Fibroblast of mammary gland (primary cell): ENCODE results near the gene PIGM.
"Not testable (repeated sequence)": the region's sequence is repeated elsewhere in the genome, so short reads cannot be mapped to it uniquely, and the experiment has no call there.

Experiments used
- DNase-seq: peaks from one replicate; pipeline ENCODE4 v3.0.0-alpha.2; 2010; ENCODE audit warnings: low read depth
- H3K4me3 ChIP-seq: 2 replicates; pipeline ENCODE4 v1.5.1; 2011; ENCODE audit warnings: low read depth, mild to moderate bottlenecking, low read length, moderate library complexity; ENCODE audit not compliant: control insufficient read depth
- TF ChIP-seq, protein P1 (sequence below): conservative IDR thresholded peaks from 2 replicates; pipeline ENCODE4 v1.5.1; 2011; ENCODE audit warnings: low read depth, low read length, inconsistent platforms; ENCODE audit not compliant: control insufficient read depth, insufficient read depth

Gene PIGM

DNA sequence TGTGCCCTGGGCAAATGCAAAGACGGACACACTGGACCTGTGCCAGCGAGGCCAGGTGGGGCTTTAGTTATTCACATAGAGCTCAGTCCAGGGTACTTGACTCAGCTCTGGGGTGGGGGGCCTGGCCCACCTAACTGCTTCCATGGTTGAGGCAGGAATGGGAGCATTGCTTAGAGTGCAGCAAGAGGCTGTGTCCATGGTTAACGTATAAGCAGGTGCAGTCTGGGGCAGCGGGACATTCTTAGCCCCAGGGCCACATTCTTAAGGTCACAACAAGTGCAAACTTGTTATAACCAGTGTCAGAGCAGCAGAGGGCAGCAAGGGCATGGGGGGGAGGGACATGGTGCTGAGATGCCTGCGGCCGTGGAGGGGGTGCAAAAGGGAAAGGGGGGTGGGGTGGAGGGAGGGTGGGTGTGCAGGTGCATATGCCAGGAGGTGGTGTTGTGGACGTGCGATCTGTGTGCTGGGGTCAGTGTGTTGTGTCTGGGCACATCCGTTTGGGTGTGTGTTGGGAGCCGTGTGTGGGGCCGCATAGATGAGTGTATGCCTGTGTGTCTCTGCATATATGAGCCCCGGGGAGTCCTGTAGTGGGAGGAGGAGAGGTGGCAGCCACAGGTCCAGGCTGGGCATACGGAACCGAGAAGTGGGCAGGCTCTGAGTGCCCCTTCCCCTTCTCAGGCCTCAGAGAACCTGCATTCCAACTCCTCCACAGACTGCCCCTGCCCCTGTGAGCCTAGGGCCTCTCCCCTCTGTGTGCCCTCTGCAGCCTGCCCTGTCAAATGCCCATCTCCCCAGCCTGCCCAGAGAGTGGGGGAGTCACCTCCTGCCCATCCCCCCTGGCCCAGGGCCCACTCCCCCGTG lies 29.8 kb upstream of the PIGM start:
- TF ChIP-seq, protein P1, sequence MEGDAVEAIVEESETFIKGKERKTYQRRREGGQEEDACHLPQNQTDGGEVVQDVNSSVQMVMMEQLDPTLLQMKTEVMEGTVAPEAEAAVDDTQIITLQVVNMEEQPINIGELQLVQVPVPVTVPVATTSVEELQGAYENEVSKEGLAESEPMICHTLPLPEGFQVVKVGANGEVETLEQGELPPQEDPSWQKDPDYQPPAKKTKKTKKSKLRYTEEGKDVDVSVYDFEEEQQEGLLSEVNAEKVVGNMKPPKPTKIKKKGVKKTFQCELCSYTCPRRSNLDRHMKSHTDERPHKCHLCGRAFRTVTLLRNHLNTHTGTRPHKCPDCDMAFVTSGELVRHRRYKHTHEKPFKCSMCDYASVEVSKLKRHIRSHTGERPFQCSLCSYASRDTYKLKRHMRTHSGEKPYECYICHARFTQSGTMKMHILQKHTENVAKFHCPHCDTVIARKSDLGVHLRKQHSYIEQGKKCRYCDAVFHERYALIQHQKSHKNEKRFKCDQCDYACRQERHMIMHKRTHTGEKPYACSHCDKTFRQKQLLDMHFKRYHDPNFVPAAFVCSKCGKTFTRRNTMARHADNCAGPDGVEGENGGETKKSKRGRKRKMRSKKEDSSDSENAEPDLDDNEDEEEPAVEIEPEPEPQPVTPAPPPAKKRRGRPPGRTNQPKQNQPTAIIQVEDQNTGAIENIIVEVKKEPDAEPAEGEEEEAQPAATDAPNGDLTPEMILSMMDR = no peak
- H3K4me3 ChIP-seq = no peak overlapping the region
- no peak for DNase-seq

DNA sequence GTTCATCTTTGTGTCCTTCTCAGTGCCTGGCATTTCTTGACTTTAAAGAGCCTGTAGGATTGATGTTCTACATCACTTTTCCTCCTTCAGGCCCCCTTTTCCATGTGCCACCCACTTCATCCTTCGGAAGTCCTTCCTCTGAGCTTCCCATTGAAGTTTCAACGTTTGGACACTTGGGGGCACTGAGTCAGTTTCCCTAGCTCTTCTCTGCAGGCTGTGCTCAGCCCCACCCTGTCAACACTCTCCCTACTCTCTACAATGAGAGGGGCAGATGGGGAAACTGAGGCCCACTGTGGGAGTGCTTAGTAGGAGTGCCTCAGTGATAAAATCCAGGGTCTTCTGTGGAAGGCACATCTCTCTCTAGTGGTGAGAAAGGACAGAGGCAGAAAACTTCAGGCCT lies 26.3 kb upstream of the PIGM start:
- DNase-seq = peak; percentile 23
- no peak overlapping the region for H3K4me3 ChIP-seq
- TF ChIP-seq, protein P1 = peak; percentile 48

DNA sequence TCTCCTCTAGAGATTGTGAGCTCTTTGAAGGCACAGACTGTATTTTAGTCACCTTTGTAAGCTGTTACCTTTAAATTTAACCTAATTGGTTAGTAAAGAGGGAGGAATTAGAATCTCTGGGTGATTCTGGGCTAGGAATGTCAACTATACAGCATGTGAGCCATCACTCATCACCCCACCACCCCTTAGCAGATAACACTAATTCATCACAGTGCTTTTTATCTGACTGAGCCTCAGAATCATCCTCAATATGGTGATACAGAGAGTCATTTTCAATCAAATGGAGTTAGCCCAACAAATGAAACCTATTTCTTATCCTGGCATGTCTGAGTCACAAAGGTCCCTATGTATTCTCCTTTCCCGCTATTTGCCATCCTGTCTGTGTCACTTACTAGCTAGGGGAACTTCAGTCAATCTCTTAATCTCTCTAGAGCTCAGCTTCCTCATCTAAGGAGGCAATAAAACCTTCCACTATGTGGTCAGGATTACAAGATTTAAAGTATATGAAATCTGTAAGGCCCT lies 24.9 kb upstream of the PIGM start:
- H3K4me3 ChIP-seq = no peak overlapping the region
- TF ChIP-seq, protein P1 = no peak
- DNase-seq = no peak

DNA sequence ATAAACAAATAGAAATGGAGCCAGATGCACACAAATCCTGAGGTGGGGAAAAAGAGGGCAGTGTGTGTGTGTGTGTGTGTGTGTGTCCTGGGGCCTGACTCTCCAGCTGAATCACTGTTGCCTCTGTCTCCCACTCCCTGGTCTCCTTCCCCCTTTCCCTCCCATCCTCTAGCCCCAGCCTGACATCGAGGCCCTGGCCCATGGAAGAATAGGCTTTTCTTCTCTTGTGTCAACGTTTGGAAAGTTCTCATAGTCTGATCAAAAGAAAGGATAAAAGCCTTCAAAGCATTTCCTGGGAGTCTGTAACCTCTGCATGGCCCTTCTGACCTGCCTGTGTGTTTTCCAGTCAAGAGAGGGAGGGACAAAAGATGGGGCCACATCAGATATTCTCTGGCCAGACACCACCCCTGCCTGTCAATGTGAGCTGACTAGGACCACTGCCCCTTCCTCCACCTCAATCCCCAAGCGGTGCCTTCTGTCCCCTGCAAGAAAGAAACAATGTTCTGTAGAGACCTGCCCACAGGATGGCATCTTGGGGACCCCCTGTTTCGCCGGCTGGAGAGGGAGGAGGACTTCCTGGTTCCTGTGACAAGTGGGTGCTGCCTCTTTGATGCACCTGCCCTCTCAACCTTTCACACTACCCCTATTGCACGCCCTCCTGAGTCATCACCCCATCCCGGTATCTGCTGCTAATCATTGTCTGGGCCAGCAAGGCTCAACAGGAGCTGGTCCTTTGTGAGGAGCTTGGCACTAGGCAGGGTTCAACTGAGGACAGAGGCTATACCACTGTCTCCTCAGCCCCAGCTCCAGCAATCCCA lies 22.0 kb upstream of the PIGM start:
- H3K4me3 ChIP-seq = no peak overlapping the region
- DNase-seq = no peak
- TF ChIP-seq, protein P1 = no peak

DNA sequence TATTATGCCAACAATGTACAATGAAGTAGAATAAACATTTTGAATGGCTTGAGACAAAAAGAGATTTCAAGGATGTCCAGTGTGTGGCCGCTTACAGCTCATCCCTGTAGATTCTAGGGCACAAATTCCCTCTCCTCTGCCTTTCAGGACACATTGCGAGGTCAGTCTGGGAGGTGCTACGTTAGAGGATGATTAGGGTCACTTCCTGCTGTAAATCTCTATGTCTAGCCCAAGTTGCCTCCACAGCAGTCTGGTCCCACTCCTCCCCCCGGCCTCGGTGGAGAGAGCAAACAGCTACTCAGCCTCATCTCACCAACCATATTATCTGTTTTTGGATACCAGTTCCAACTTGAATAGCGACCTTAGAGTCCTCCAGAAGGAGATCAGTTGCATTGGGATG lies 21.1 kb upstream of the PIGM start:
- TF ChIP-seq, protein P1 = no peak
- DNase-seq = no peak
- no peak overlapping the region for H3K4me3 ChIP-seq

DNA sequence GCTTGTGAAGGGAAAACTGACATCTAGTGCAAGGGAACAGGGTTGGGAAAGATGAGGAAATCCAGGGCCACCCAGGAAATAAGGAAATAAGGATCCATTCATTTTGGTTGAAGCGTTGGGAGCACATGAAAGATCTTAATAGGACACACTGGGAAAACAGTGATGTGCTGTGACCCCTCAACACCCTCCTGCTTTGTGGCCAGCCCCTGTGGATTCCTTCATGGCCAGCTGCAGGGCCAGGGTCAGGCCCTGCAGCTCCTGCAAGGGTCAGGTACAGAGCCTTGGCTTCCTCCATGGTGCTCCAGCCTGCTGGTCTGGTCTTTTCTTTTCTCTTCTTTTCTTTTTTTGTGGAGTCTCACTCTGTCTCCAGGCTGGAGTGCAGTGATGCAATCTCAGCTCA lies 18.8 kb upstream of the PIGM start:
- no peak for DNase-seq
- H3K4me3 ChIP-seq = no peak overlapping the region
- TF ChIP-seq, protein P1 = no peak

DNA sequence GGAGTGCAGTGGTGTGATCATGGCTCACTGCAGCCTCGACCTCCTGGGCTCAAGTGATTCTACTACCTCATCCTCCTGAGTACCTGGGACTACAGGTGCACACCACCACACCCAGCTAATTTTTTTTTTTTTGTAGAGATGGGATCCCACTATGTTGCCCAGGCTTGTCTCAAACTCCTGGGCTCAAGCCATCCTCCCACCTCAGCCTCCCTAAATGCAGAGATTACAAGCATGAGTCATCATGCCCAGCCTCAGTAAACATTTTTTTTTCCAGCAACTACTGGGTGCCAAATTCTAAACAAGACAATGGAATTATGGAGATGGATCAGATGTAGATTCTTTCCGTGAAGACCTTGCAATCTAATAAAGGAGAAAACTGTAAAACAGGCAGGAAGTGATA lies 18.4 kb upstream of the PIGM start:
- not testable (repeated sequence) for DNase-seq

More for the DNA sequence above, 18.4 kb upstream of the PIGM start:
- H3K4me3 ChIP-seq = not testable (repeated sequence)
